Activated naive CD4-positive, alpha-beta T cell treated with Interleukin-2 at 50 U/mL for 16 hours (primary cell): Measurements from ENCODE around the gene DNAAF9.

ENCODE experiments used
- DNase-seq: peaks from one replicate; pipeline ENCODE4 v3.0.0-alpha.2; 2020

The DNAAF9 gene

GRCh38 chr20:3409417-3409816, 1.9 kb upstream of the DNAAF9 start:
- DNase-seq, result no peak

- DNase-seq, result peak; percentile 66
Observed at GRCh38 chr20:3407771-3408637, 535 bp upstream of the DNAAF9 start.

- no peak for DNase-seq
Observed at GRCh38 chr20:3406481-3407039, 909 bp downstream of the DNAAF9 start.

GRCh38 chr20:3405696-3406358, 1.6 kb downstream of the DNAAF9 start:
- DNase-seq, result no peak

- DNase-seq, result no peak
Observed at GRCh38 chr20:3405139-3405538, 2.3 kb downstream of the DNAAF9 start.

- no peak for DNase-seq
Observed at GRCh38 chr20:3404402-3404801, 3.1 kb downstream of the DNAAF9 start.

GRCh38 chr20:3403741-3404140, 3.7 kb downstream of the DNAAF9 start:
- no peak for DNase-seq

- DNase-seq, result no peak
Observed at GRCh38 chr20:3402453-3402852, 5.0 kb downstream of the DNAAF9 start.

- DNase-seq, result no peak
Observed at GRCh38 chr20:3400260-3401155, 7.0 kb downstream of the DNAAF9 start.

GRCh38 chr20:3398681-3399252, 8.7 kb downstream of the DNAAF9 start:
- no peak for DNase-seq

GRCh38 chr20:3396492-3396891, 11.0 kb downstream of the DNAAF9 start:
- DNase-seq, result no peak

- DNase-seq, result no peak
Observed at GRCh38 chr20:3392756-3393155, 14.7 kb downstream of the DNAAF9 start.

GRCh38 chr20:3390759-3391425, 16.6 kb downstream of the DNAAF9 start:
- DNase-seq, result no peak

- peak; percentile 38 for DNase-seq
Observed at GRCh38 chr20:3383878-3384495, 23.5 kb downstream of the DNAAF9 start.

GRCh38 chr20:3382836-3383235, 24.6 kb downstream of the DNAAF9 start:
- DNase-seq, result no peak

- DNase-seq, result no peak
Observed at GRCh38 chr20:3380228-3381070, 27.0 kb downstream of the DNAAF9 start.

GRCh38 chr20:3378138-3378537, 29.3 kb downstream of the DNAAF9 start:
- no peak for DNase-seq

- DNase-seq, result no peak
Observed at GRCh38 chr20:3377644-3378043, 29.8 kb downstream of the DNAAF9 start.

- no peak for DNase-seq
Observed at GRCh38 chr20:3374296-3374695, 33.2 kb downstream of the DNAAF9 start.

GRCh38 chr20:3371754-3372153, 35.7 kb downstream of the DNAAF9 start:
- DNase-seq, result no peak

- DNase-seq, result no peak
Observed at GRCh38 chr20:3367089-3367488, 40.4 kb downstream of the DNAAF9 start.
